ENCODE measurements around the gene TSPAN5.

Gene TSPAN5

DNA sequence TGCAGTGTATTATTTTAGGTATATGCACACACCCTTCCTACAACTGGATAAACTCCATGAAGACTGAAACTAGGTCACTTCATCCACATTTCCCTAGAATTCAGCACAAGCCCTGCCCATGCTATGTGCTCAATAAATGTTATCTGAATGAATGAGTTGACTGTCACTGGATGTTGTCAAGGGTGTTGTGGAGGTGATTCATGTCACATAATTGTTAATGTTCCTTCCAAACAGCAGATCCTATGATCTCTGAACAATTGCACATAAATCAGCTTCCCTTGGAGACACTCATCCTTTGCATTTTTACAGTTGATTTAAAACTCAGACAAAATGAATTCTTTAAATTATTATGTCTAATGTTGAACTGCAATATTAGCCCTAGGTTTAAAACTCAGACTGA lies 154.7 kb downstream of the TSPAN5 start:
- no peak for DNase-seq (ENCODE audit: low read depth)
- no peak for TF ChIP-seq CTCF (IDR thresholded peaks at IDR 0.05; ENCODE audit: control insufficient read depth, insufficient read depth, low read depth, low read length, missing control alignments)

DNA sequence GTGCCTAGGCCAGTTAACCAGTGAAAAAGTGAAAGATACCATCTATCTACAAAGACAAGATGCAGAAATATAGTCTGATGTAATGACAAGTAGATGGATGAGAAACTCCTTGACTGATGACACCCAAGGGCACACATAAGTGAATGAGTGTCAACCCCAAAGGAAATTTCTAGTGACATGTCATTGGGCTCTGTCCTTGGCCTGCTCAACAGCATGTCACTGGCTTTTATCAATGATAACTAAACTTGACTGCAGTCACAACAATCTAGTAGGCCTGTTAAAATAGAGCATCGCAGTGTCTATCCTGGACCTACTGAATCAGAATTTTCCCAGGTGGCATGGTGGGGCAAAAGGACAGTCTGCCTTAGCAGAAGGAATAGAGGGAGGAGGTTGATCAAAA lies 155.8 kb downstream of the TSPAN5 start:
- no peak overlapping the region for H3K4me3 ChIP-seq (ENCODE audit: control insufficient read depth, low read depth, low read length)
- no peak for TF ChIP-seq CTCF (IDR thresholded peaks at IDR 0.05; ENCODE audit: control insufficient read depth, insufficient read depth, low read depth, low read length, missing control alignments)
- no peak for DNase-seq (ENCODE audit: low read depth)

More for the DNA sequence above, 154.7 kb downstream of the TSPAN5 start:
- no peak overlapping the region for H3K4me3 ChIP-seq (ENCODE audit: control insufficient read depth, low read depth, low read length)

- DNase-seq (ENCODE audit: low read depth): no peak
- no peak overlapping the region for H3K4me3 ChIP-seq (ENCODE audit: control insufficient read depth, low read depth, low read length)
- no peak for TF ChIP-seq CTCF (IDR thresholded peaks at IDR 0.05; ENCODE audit: control insufficient read depth, insufficient read depth, low read depth, low read length, missing control alignments)
Measured at GRCh38 chr4:98502031-98502430, 156.4 kb downstream of the TSPAN5 start.

DNA sequence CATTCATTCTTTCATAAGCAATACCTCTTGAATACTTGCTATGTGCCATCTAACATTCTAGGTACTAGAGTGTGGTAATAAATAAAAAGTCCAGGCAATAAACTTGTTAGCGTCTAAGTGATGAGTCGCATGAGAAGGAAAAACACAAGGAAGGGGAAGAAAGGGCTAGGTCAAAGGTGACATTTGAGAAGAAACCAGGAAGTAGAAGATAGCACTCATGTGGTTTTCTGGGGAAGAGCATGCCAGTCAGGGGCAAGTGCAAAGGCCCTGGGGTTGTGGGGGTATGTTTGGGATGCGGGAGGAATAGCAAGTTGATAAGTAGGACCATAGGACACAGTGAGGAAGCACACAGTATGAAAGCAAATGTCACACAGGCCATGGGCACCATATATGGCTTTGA lies 157.0 kb downstream of the TSPAN5 start:
- H3K4me3 ChIP-seq (ENCODE audit: control insufficient read depth, low read depth, low read length): no peak overlapping the region
- DNase-seq (ENCODE audit: low read depth): no peak
- no peak for TF ChIP-seq CTCF (IDR thresholded peaks at IDR 0.05; ENCODE audit: control insufficient read depth, insufficient read depth, low read depth, low read length, missing control alignments)

DNA sequence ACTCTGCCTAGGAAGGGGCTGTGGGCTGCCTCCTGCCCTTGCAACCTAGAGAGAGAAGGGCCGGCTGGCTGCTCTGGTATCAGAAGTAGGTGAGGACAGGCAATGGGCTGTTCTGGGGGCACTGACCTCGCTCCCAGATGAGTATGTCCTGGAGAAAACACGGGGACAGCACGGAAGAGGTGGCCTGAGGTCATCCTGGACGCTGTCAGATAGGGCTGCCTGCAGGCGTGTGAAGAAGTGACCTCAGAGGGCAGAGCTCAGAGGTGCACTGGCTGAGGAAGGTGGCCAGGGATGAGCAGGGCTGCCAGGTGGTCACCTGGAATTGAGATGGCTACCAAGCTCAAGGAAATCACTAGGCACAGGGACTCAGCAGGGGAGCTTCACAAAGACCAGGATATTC lies 159.6 kb downstream of the TSPAN5 start:
- H3K4me3 ChIP-seq (ENCODE audit: control insufficient read depth, low read depth, low read length): no peak overlapping the region
- DNase-seq (ENCODE audit: low read depth): no peak
- no peak for TF ChIP-seq CTCF (IDR thresholded peaks at IDR 0.05; ENCODE audit: control insufficient read depth, insufficient read depth, low read depth, low read length, missing control alignments)

DNA sequence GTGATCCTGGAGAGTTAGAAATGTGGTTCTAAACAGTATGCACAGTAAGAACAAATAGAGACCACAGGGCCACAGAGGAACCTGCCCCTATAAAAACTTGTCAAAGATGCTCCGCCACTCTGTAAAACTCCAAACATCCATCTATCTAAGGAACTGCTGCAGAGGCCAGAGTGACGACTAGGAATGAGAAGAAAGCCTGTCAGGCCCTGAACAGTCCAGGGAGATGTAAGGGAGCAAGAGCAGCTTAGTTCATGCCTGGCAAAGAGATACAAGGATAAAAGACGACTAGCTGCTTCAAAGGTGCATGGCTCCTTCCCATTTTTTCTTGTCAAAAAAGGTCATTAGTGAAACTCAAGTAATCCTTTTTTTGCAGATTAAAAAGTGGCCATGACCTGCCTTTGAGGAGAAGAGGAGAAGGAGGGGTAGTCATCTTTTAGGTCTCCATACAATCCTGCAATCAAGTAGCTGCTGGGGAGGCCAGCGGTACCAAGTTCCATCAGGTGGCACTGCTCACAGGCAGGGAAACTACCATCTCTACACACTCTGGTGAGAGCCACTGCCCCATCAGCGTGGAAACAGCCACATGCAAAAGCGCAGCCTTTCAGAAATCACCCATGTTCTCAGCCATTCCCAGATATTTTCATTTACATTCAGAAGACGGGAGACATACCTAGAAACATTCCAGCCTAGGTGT lies 162.1 kb downstream of the TSPAN5 start:
- no peak for DNase-seq (ENCODE audit: low read depth)
- H3K4me3 ChIP-seq (ENCODE audit: control insufficient read depth, low read depth, low read length): no peak overlapping the region
- TF ChIP-seq CTCF (IDR thresholded peaks at IDR 0.05; ENCODE audit: control insufficient read depth, insufficient read depth, low read depth, low read length, missing control alignments): no peak
